Astrocyte (in vitro differentiated cells and primary cell): ENCODE results near the gene EPS15. TPM values are rescaled to one million over a fixed set of nuclear protein-coding genes. Genes with fewer than 3 reads are reported as not detected.

Experiments
- DNase-seq: peaks from one replicate; pipeline ENCODE4 v3.0.0-alpha.2; 2010; ENCODE audit warnings: low read depth
- FAIRE-seq: peaks from 2 replicates; lab custom pipeline; 2011; peaks lifted over from hg19 to GRCh38; lab: Jason Lieb, UNC
- H2AFZ ChIP-seq: 2 replicates; pipeline ENCODE4 v1.6.0; 2012; ENCODE audit warnings: low read depth, low read length, inconsistent platforms
- H3K27ac ChIP-seq: 2 replicates; pipeline ENCODE4 v1.5.1; 2011; ENCODE audit warnings: low read depth, low read length, inconsistent platforms
- H3K27me3 ChIP-seq: 2 replicates; pipeline ENCODE4 v1.6.0; 2011; ENCODE audit warnings: low read length, inconsistent platforms; ENCODE audit not compliant: insufficient read depth
- H3K36me3 ChIP-seq: 2 replicates; pipeline ENCODE4 v1.5.1; 2011; ENCODE audit warnings: low read length, inconsistent platforms; ENCODE audit not compliant: insufficient read depth
- H3K4me1 ChIP-seq: 2 replicates; pipeline ENCODE4 v1.5.1; 2011; ENCODE audit warnings: low read length, inconsistent platforms; ENCODE audit not compliant: insufficient read depth
- H3K4me2 ChIP-seq: 2 replicates; pipeline ENCODE4 v1.6.0; 2012; ENCODE audit warnings: low read length, inconsistent platforms
- H3K4me3 ChIP-seq: 2 replicates; pipeline ENCODE4 v1.5.1; 2011; ENCODE audit warnings: low read depth, mild to moderate bottlenecking, low read length, inconsistent platforms; ENCODE audit not compliant: insufficient read depth
- H3K79me2 ChIP-seq: 2 replicates; pipeline ENCODE4 v1.6.0; 2012; ENCODE audit warnings: mild to moderate bottlenecking, low read length, inconsistent platforms; ENCODE audit not compliant: insufficient read depth
- H3K9ac ChIP-seq: 2 replicates; pipeline ENCODE4 v1.6.0; 2012; ENCODE audit warnings: mild to moderate bottlenecking, low read length, inconsistent platforms
- H3K9me3 ChIP-seq: 2 replicates; pipeline ENCODE4 v1.5.1; 2012; ENCODE audit warnings: low read depth, mild to moderate bottlenecking, low read length, inconsistent platforms; ENCODE audit not compliant: insufficient read depth
- H4K20me1 ChIP-seq: 2 replicates; pipeline ENCODE4 v1.6.0; 2012; ENCODE audit warnings: low read length, inconsistent platforms; ENCODE audit not compliant: insufficient read depth
- H3K27ac Mint-ChIP-seq: one replicate; pipeline ENCODE4 v1.8.0; 2021; ENCODE audit warnings: mild to moderate bottlenecking, mixed read lengths; ENCODE audit not compliant: unreplicated experiment
- H3K27me3 Mint-ChIP-seq: one replicate; pipeline ENCODE4 v1.8.0; 2021; ENCODE audit warnings: low read depth, mixed read lengths; ENCODE audit not compliant: unreplicated experiment
- H3K36me3 Mint-ChIP-seq: one replicate; pipeline ENCODE4 v1.8.0; 2021; ENCODE audit warnings: low read depth, mixed read lengths; ENCODE audit not compliant: unreplicated experiment
- H3K4me1 Mint-ChIP-seq: one replicate; pipeline ENCODE4 v1.8.0; 2021; ENCODE audit warnings: low read depth, mixed read lengths; ENCODE audit not compliant: unreplicated experiment
- H3K4me3 Mint-ChIP-seq: one replicate; pipeline ENCODE4 v1.8.0; 2021; ENCODE audit warnings: mild to moderate bottlenecking, moderate library complexity, mixed read lengths; ENCODE audit not compliant: unreplicated experiment
- H3K9me3 Mint-ChIP-seq: one replicate; pipeline ENCODE4 v1.8.0; 2021; ENCODE audit warnings: mild to moderate bottlenecking, mixed read lengths; ENCODE audit not compliant: unreplicated experiment
- EZH2 ChIP-seq: IDR thresholded peaks from 2 replicates; pipeline ENCODE4 v1.6.1; 2012; ENCODE audit warnings: mild to moderate bottlenecking, low read length, inconsistent platforms; ENCODE audit not compliant: insufficient read depth
- total RNA-seq: library from RNA; stranded (reverse); gene quantifications from 2 replicates; pipeline ENCODE4 v1.2.1, GENCODE V29; 2021
- TF ChIP-seq, protein P1 (sequence below): IDR thresholded peaks from 2 replicates; pipeline ENCODE4 v1.5.1; 2011; ENCODE audit warnings: low read depth, mild to moderate bottlenecking, inconsistent platforms, low read length, moderate library complexity; ENCODE audit not compliant: insufficient read depth

EPS15 gene
- total RNA-seq, 1 donor from 2014 or later = 70.6 TPM

DNA sequence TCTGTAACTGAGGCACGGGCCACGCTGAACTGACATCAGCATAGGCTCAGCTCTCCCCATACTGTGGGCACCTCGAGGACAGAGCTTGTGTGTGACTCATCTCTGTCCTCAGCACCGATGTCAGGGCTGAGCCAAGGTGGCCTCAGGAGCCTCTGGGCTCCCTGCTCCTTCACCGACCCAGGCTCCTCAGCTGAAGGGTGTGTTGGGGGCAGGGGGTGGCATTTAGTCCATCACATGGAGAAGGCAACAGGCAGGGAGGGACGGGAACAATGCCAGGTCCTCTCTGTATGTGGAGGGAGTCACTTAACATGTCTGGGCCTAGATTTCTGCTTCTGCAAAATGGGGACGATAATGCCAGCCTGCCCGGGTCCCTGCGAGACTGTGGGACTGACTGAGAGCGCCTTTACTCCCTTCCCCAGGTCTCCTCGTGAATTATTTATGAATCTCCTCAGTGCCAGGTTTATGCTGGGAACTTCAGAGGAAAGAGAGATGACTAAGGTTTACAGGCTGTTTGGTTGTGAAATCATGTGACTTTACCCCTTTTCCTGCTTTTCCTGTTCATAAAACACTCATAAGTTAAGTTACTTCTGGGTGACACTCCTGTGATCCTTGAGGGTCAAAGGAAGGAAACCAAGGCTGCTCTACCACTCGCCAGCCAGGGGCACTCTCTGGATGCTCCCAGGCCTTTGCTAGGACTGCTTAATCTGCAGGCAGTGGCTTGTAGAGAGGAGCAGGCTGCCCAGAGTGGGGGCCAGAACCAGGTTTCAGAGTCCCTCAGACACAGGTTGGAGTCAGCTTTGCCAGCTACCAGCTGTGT, 204.9 kb downstream of the EPS15 start:
- Histone ChIP-seq H3K9ac (peak overlapping the region; percentile 51), H3K4me2 (peak overlapping the region; percentile 48), H3K36me3 (no peaks in the 10 kb centered on the region), H3K4me3 (no peak overlapping the region), H3K27ac (peak overlapping the region; percentile 69), H2AFZ (peak overlapping the region; percentile 88), H3K79me2 (no peaks in the 10 kb centered on the region), H3K9me3 (no peaks in the 10 kb centered on the region), H3K27me3 (no peaks in the 10 kb centered on the region), H3K4me1 (peaks cover 13% of the 10 kb centered on the region), H4K20me1 (no peaks in the 10 kb centered on the region)
- Mint-ChIP-seq H3K4me1 (peaks cover 22% of the 10 kb centered on the region), H3K9me3 (peaks cover 3% of the 10 kb centered on the region), H3K36me3 (no peaks in the 10 kb centered on the region), H3K27ac (peak overlapping the region; percentile 84), H3K27me3 (peaks cover 3% of the 10 kb centered on the region), H3K4me3 (peak overlapping the region; percentile 11)
- DNase-seq (peak; percentile 81), FAIRE-seq (peak; percentile 80)
- TF ChIP-seq EZH2 = no peak
- TF ChIP-seq, protein P1, sequence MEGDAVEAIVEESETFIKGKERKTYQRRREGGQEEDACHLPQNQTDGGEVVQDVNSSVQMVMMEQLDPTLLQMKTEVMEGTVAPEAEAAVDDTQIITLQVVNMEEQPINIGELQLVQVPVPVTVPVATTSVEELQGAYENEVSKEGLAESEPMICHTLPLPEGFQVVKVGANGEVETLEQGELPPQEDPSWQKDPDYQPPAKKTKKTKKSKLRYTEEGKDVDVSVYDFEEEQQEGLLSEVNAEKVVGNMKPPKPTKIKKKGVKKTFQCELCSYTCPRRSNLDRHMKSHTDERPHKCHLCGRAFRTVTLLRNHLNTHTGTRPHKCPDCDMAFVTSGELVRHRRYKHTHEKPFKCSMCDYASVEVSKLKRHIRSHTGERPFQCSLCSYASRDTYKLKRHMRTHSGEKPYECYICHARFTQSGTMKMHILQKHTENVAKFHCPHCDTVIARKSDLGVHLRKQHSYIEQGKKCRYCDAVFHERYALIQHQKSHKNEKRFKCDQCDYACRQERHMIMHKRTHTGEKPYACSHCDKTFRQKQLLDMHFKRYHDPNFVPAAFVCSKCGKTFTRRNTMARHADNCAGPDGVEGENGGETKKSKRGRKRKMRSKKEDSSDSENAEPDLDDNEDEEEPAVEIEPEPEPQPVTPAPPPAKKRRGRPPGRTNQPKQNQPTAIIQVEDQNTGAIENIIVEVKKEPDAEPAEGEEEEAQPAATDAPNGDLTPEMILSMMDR = no peak

DNA sequence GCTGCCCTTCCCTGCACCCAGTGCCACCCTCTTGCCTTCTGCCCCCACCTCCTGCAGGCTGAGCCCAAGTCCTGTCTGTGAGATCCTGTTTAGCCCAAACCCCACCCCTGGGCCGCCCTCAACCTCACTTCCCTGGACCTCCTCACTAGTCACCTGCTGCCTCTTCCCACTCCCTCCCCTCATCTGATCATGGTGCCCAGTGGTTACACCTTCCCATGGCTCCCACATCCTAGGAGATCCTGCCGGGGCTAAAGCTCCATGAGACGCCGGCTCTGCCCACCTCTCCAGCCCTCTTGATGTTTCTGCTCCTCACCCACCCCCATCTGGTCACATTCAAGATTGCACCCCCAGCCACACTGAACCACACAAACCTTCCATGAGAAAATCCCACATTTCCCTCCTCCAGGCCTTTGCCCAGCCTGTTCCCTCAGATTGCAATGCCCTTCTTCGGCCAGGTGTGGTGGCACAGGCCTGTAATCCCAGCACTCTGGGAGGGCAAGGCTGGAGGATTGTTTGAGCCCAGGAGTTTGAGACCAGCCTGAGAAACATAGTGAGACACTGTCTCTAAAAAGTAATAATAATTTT, 205.7 kb downstream of the EPS15 start:
- H2AFZ ChIP-seq = no peak overlapping the region
- Mint-ChIP-seq H3K4me3 (no peak overlapping the region), H3K36me3 (no peaks in the 10 kb centered on the region), H3K27me3 (peaks cover 3% of the 10 kb centered on the region), H3K4me1 (peaks cover 22% of the 10 kb centered on the region), H3K27ac (no peak overlapping the region), H3K9me3 (peaks cover 3% of the 10 kb centered on the region)
- no peaks in the 10 kb centered on the region for H3K9me3 ChIP-seq
- TF ChIP-seq, protein P1 = peak; percentile 6
- no peak for TF ChIP-seq EZH2
- peaks cover 13% of the 10 kb centered on the region for H3K4me1 ChIP-seq
- no peak overlapping the region for H3K27ac ChIP-seq
- no peak overlapping the region for H3K4me2 ChIP-seq
- no peaks in the 10 kb centered on the region for H4K20me1 ChIP-seq
- DNase-seq (no peak), FAIRE-seq (no peak)
- H3K79me2 ChIP-seq = no peaks in the 10 kb centered on the region
- H3K36me3 ChIP-seq = no peaks in the 10 kb centered on the region
- no peaks in the 10 kb centered on the region for H3K27me3 ChIP-seq
- H3K4me3 ChIP-seq = no peak overlapping the region
- H3K9ac ChIP-seq = no peak overlapping the region
